Naive thymus-derived CD4-positive, alpha-beta T cell (primary cell): ENCODE results near the gene SPATA6L. TPM values are rescaled to one million over a fixed set of nuclear protein-coding genes. Genes with fewer than 3 reads are reported as not detected.

Source experiments
- ATAC-seq: fragments of 150-1000 bp; cut with Tn5 transposase; 2 replicates; pipeline ENCODE4 v1.10.0; 2021; ENCODE audit warnings: mild to moderate bottlenecking, moderate library complexity
- CTCF ChIA-PET: fragments of 350-600 bp; sonication (Branson Sonifier 250); formaldehyde crosslinking; loops from one replicate; lab custom pipeline; 2021; ENCODE audit warnings: antibody characterized with exemption; lab: Charles Lee
- POLR2A ChIA-PET: fragments of 350-600 bp; sonication (Branson Sonifier 250); formaldehyde crosslinking; loops from one replicate; lab custom pipeline; 2021; ENCODE audit warnings: antibody characterized with exemption, inconsistent platforms; lab: Charles Lee
- DNase-seq, 9 donors: peaks; one replicate each; pipeline versions ENCODE4 v3.0.0 to v3.0.0-alpha.2; 2020 to 2022; ENCODE audit warnings: mixed read lengths in 1 of 9
- H3K27ac ChIP-seq: one replicate; pipeline ENCODE4 v1.7.0; 2013; ENCODE audit warnings: mild to moderate bottlenecking, low read depth, low read length, moderate library complexity
- H3K27me3 ChIP-seq, 2 donors: one replicate each; pipeline ENCODE4 v1.7.0; 2013; ENCODE audit warnings: low read length in 2 of 2, mild to moderate bottlenecking in 2 of 2, moderate library complexity in 2 of 2; ENCODE audit not compliant: control insufficient read depth in 2 of 2, insufficient read depth in 2 of 2
- H3K36me3 ChIP-seq, 3 experiments: 1 replicate in 2 of 3; 2 replicates in 1 of 3; pipeline ENCODE4 v1.7.0; 2013; ENCODE audit warnings: low read length in 3 of 3, mild to moderate bottlenecking in 3 of 3, moderate library complexity in 1 of 3; ENCODE audit not compliant: insufficient read depth in 3 of 3, control insufficient read depth in 2 of 3
- H3K4me1 ChIP-seq, 2 donors: one replicate each; pipeline ENCODE4 v1.7.0; 2013; ENCODE audit warnings: low read length in 2 of 2, mild to moderate bottlenecking in 2 of 2, moderate library complexity in 1 of 2; ENCODE audit not compliant: control insufficient read depth in 2 of 2, insufficient read depth in 2 of 2
- H3K4me3 ChIP-seq: 2 replicates; pipeline ENCODE4 v1.7.0; 2013; ENCODE audit warnings: mild to moderate bottlenecking, low read length
- H3K9me3 ChIP-seq, 3 experiments: 1 replicate in 2 of 3; 2 replicates in 1 of 3; pipeline ENCODE4 v1.7.0; 2013; ENCODE audit warnings: low read length in 3 of 3; ENCODE audit not compliant: control insufficient read depth in 2 of 3
- H3K27ac Mint-ChIP-seq, 9 donors: one replicate each; pipeline ENCODE4 v1.8.0; 2020 to 2022; ENCODE audit warnings: mixed read lengths in 9 of 9, mild to moderate bottlenecking in 8 of 9, moderate library complexity in 5 of 9, inconsistent platforms in 2 of 9
- H3K27me3 Mint-ChIP-seq, 5 donors: one replicate each; pipeline ENCODE4 v1.8.0; 2021 to 2022; ENCODE audit warnings: mixed read lengths in 5 of 5, mild to moderate bottlenecking in 1 of 5
- H3K36me3 Mint-ChIP-seq, 5 donors: one replicate each; pipeline ENCODE4 v1.8.0; 2020 to 2022; ENCODE audit warnings: mixed read lengths in 5 of 5, mild to moderate bottlenecking in 3 of 5, inconsistent platforms in 1 of 5
- H3K4me1 Mint-ChIP-seq, 7 donors: one replicate each; pipeline ENCODE4 v1.8.0; 2020 to 2022; ENCODE audit warnings: mixed read lengths in 7 of 7, mild to moderate bottlenecking in 3 of 7, inconsistent platforms in 1 of 7
- H3K4me3 Mint-ChIP-seq, 10 donors: one replicate each; pipeline ENCODE4 v1.8.0; 2020 to 2022; ENCODE audit warnings: mild to moderate bottlenecking in 10 of 10, mixed read lengths in 10 of 10, moderate library complexity in 6 of 10, inconsistent platforms in 2 of 10
- H3K9me3 Mint-ChIP-seq, 11 donors: one replicate each; pipeline ENCODE4 v1.8.0; 2020 to 2022; ENCODE audit warnings: mixed read lengths in 11 of 11, mild to moderate bottlenecking in 4 of 11, inconsistent platforms in 1 of 11, moderate library complexity in 1 of 11
- intact Hi-C, 2 donors: fragments of 100-400 bp; cut with micrococcal nuclease; formaldehyde crosslinking; loops; one replicate each; pipeline ENCODE4 v1.15.1; 2023
- polyA plus RNA-seq, 2 donors: library from polyadenylated mRNA; unstranded; fragments of 300-500 nt; fragmentation: Illumina TruSeq; gene quantifications; one replicate each; pipeline ENCODE4 v1.2.3, GENCODE V29; 2021
- total RNA-seq, 6 experiments: library from RNA in 5 of 6; stranded (reverse) in 5 of 6; gene quantifications; 1 replicate in 5 of 6; 2 replicates in 1 of 6; pipeline ENCODE4 v1.2.3 and lab custom pipeline; 2021 to 2026

SPATA6L gene
- total and polyA plus RNA-seq, 7 experiments from 2014 or later: 0.40 to 9.2 (median 4.1) TPM

- POLR2A ChIA-PET: interaction anchor here (0.6 to 3.0 kb wide), 12 partner anchors 8 to 1047 kb away, joined by 3 to 11 read pairs (median 4); no protein-coding TSS in a partner anchor
- no peak for DNase-seq
- H3K4me3 ChIP-seq: no peak overlapping the region
- H3K9me3 ChIP-seq: no peaks in the 10 kb centered on the region
- CTCF ChIA-PET: interaction anchor here (1.0 to 2.0 kb wide), 3 partner anchors 10 to 24 kb away, joined by 3 to 7 read pairs (median 5); no protein-coding TSS in a partner anchor
- H3K36me3 ChIP-seq: no peaks in the 10 kb centered on the region
- intact Hi-C loops: no loop called here
- H3K27me3 Mint-ChIP-seq: no peaks in the 10 kb centered on the region
- H3K4me3 Mint-ChIP-seq: peak overlapping the region in 5 of 10 donors; percentile 56 to 72 (median 70)
- peaks cover 0 to 4% (median 0%) of the 10 kb centered on the region in 5 donors for H3K36me3 Mint-ChIP-seq
- H3K27ac ChIP-seq: no peak overlapping the region
- no peaks in the 10 kb centered on the region for H3K27me3 ChIP-seq
- H3K9me3 Mint-ChIP-seq: peaks cover 0 to 3% (median 0%) of the 10 kb centered on the region in 11 donors
- H3K4me1 Mint-ChIP-seq: peaks cover 0 to 44% (median 32%) of the 10 kb centered on the region in 7 donors
- no peak for ATAC-seq
- H3K4me1 ChIP-seq: peaks cover 4 to 11% of the 10 kb centered on the region in 2 donors
- peak overlapping the region in 6 of 9 donors; percentile 26 to 89 (median 80) for H3K27ac Mint-ChIP-seq
Observed at GRCh38 chr9:4573176-4573575, 93.1 kb downstream of the SPATA6L start.

GRCh38 chr9:4572184-4572826 is 94.0 kb downstream of the SPATA6L start:
- peak overlapping the region; percentile 24 to 72 (median 61) for H3K4me3 Mint-ChIP-seq
- no peak for ATAC-seq

GRCh38 chr9:4569101-4569500 is 97.2 kb downstream of the SPATA6L start:
- Mint-ChIP-seq H3K27me3 (no peaks in the 10 kb centered on the region), H3K4me1 (peaks cover 2 to 60% (median 25%) of the 10 kb centered on the region in 7 donors), H3K4me3 (no peak overlapping the region), H3K9me3 (peaks cover 0 to 4% (median 0%) of the 10 kb centered on the region in 11 donors), H3K27ac (peak overlapping the region in 2 of 9 donors; percentile 16 to 17), H3K36me3 (peaks cover 0 to 8% (median 3%) of the 10 kb centered on the region in 5 donors)
- Histone ChIP-seq H3K27ac (no peak overlapping the region), H3K36me3 (no peaks in the 10 kb centered on the region), H3K9me3 (no peaks in the 10 kb centered on the region), H3K4me1 (peaks cover 4 to 11% of the 10 kb centered on the region in 2 donors), H3K4me3 (no peak overlapping the region), H3K27me3 (no peaks in the 10 kb centered on the region)
- no peak for DNase-seq
- CTCF ChIA-PET: interaction anchor here (0.6 kb wide), 1 partner anchor 758 kb away, joined by 3 read pairs; no protein-coding TSS in a partner anchor
- no peak for ATAC-seq
- POLR2A ChIA-PET: no interaction called here
- intact Hi-C loops: no loop called here

More at GRCh38 chr9:4572184-4572826, 94.0 kb downstream of the SPATA6L start:
- Mint-ChIP-seq H3K36me3 (peaks cover 0 to 4% (median 0%) of the 10 kb centered on the region in 5 donors), H3K27me3 (no peaks in the 10 kb centered on the region), H3K27ac (peak overlapping the region; percentile 4 to 89 (median 79)), H3K4me1 (peaks cover 0 to 44% (median 34%) of the 10 kb centered on the region in 7 donors), H3K9me3 (peaks cover 0 to 3% (median 0%) of the 10 kb centered on the region in 11 donors)
- Histone ChIP-seq H3K27ac (no peak overlapping the region), H3K36me3 (no peaks in the 10 kb centered on the region), H3K9me3 (no peaks in the 10 kb centered on the region), H3K4me3 (no peak overlapping the region), H3K4me1 (peaks cover 4 to 11% of the 10 kb centered on the region in 2 donors), H3K27me3 (no peaks in the 10 kb centered on the region)
- intact Hi-C loops: loop anchor here in 1 of 2 donors (1.0 kb wide), 2 partner anchors 21 to 24 kb away; no protein-coding TSS in a partner anchor
- DNase-seq: peak in 5 of 9 donors; percentile 27 to 45 (median 42)
- ChIA-PET CTCF (interaction anchor here (1.0 to 2.0 kb wide), 4 partner anchors 11 to 24 kb away, joined by 3 to 7 read pairs (median 4); no protein-coding TSS in a partner anchor), POLR2A (interaction anchor here (0.5 to 3.0 kb wide), 10 partner anchors 8 to 1046 kb away, joined by 3 to 11 read pairs (median 4); no protein-coding TSS in a partner anchor)

GRCh38 chr9:4567601-4568000 is 98.7 kb downstream of the SPATA6L start:
- H3K9me3 ChIP-seq: no peaks in the 10 kb centered on the region
- intact Hi-C loops: no loop called here
- Mint-ChIP-seq H3K4me1 (peaks cover 10 to 57% (median 25%) of the 10 kb centered on the region in 7 donors), H3K9me3 (peaks cover 0 to 6% (median 0%) of the 10 kb centered on the region in 11 donors), H3K36me3 (peaks cover 0 to 8% (median 3%) of the 10 kb centered on the region in 5 donors), H3K27ac (no peak overlapping the region), H3K27me3 (no peaks in the 10 kb centered on the region), H3K4me3 (no peak overlapping the region)
- H3K36me3 ChIP-seq: no peaks in the 10 kb centered on the region
- DNase-seq: no peak
- ATAC-seq: no peak
- no peak overlapping the region for H3K4me3 ChIP-seq
- ChIA-PET POLR2A (no interaction called here), CTCF (no interaction called here)
- H3K27me3 ChIP-seq: no peaks in the 10 kb centered on the region
- H3K27ac ChIP-seq: no peak overlapping the region
- H3K4me1 ChIP-seq: peaks cover 9 to 12% of the 10 kb centered on the region in 2 donors

GRCh38 chr9:4566806-4567205 is 99.5 kb downstream of the SPATA6L start:
- H3K36me3 Mint-ChIP-seq: peaks cover 0 to 8% (median 3%) of the 10 kb centered on the region in 5 donors
- no peaks in the 10 kb centered on the region for H3K27me3 Mint-ChIP-seq
- H3K4me3 Mint-ChIP-seq: no peak overlapping the region
- POLR2A ChIA-PET: no interaction called here
- Histone ChIP-seq H3K27ac (no peak overlapping the region), H3K9me3 (no peaks in the 10 kb centered on the region), H3K4me3 (no peak overlapping the region), H3K36me3 (no peaks in the 10 kb centered on the region), H3K27me3 (no peaks in the 10 kb centered on the region), H3K4me1 (peaks cover 5 to 6% of the 10 kb centered on the region in 2 donors)
- H3K27ac Mint-ChIP-seq: peak overlapping the region in 1 of 9 donors; percentile 54
- DNase-seq (no peak), ATAC-seq (no peak)
- H3K4me1 Mint-ChIP-seq: peaks cover 10 to 50% (median 17%) of the 10 kb centered on the region in 7 donors
- intact Hi-C loops: no loop called here
- CTCF ChIA-PET: interaction anchor here (0.6 kb wide), 1 partner anchor 900 kb away, joined by 3 read pairs; no protein-coding TSS in a partner anchor
- H3K9me3 Mint-ChIP-seq: peaks cover 0 to 6% (median 0%) of the 10 kb centered on the region in 11 donors

GRCh38 chr9:4563105-4563504 is 103.2 kb downstream of the SPATA6L start:
- H3K27me3 ChIP-seq: no peaks in the 10 kb centered on the region
- H3K4me1 ChIP-seq: peaks cover 5% of the 10 kb centered on the region in 2 donors
- ChIA-PET CTCF (interaction anchor here (1.2 kb wide), 1 partner anchor 77 kb away, joined by 3 read pairs; no protein-coding TSS in a partner anchor), POLR2A (no interaction called here)
- peak overlapping the region in 6 of 10 donors; percentile 15 to 58 (median 51) for H3K4me3 Mint-ChIP-seq
- no peak overlapping the region for H3K27ac ChIP-seq
- intact Hi-C loops: no loop called here
- peaks cover 10 to 43% (median 16%) of the 10 kb centered on the region in 7 donors for H3K4me1 Mint-ChIP-seq
- H3K4me3 ChIP-seq: no peak overlapping the region
- no peaks in the 10 kb centered on the region for H3K9me3 ChIP-seq
- DNase-seq (no peak), ATAC-seq (peak; percentile 27)
- H3K27me3 Mint-ChIP-seq: no peaks in the 10 kb centered on the region
- peak overlapping the region in 8 of 9 donors; percentile 4 to 78 (median 50) for H3K27ac Mint-ChIP-seq
- H3K9me3 Mint-ChIP-seq: peaks cover 0 to 6% (median 0%) of the 10 kb centered on the region in 11 donors
- no peaks in the 10 kb centered on the region for H3K36me3 ChIP-seq
- H3K36me3 Mint-ChIP-seq: peaks cover 0 to 8% (median 3%) of the 10 kb centered on the region in 5 donors
